ENCODE measurements around the gene RNF126.
"Not testable (repeated sequence)": the region's sequence is repeated elsewhere in the genome, so short reads cannot be mapped to it uniquely, and the experiment has no call there.

RNF126 gene

GRCh38 chr19:624433-625109 is 38.4 kb downstream of the RNF126 start:
- no peak for DNase-seq

DNA sequence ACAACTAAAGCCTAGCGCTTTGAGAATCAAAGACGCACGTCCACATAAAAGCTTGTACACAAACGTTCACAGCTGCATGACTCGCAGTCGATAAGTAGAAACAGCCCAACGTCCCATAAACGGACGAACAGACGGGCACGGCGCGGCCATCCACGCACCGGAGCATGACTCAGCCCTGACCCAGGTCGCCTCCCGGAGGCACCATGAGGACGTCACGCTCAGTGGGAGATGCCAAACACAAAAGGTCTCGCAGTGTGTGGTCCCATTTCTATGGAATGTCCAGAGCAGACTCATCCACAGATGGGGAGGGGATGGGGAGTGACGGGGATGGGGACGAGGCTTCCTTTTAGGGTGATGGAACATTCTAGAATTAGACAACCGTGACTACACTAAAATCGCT is 39.0 kb downstream of the RNF126 start:
- DNase-seq, result no peak

GRCh38 chr19:623175-623916 is 39.7 kb downstream of the RNF126 start:
- no peak for DNase-seq

GRCh38 chr19:622666-623065 is 40.3 kb downstream of the RNF126 start:
- DNase-seq, result no peak

GRCh38 chr19:621819-622218 is 41.2 kb downstream of the RNF126 start:
- no peak for DNase-seq

DNA sequence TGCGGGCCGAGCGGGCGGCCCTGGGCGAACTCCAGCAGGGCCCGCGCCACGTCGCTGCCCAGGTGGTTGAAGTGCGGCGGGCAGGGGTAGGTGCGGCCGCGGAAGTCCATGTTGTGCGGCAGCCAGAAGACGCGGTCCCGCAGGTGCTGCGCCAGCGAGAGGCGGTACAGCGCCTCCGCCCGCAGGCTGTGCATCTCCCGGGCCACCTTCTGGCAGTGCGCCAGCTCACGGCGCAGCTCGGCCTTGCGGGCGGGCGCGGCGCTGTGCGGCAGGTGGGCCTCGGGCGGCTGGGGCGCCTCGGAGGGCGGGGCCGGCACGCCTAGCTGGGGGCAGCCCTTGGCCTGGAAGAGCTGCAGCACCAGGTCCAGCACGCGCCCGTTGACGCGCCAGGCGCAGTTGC is 41.8 kb downstream of the RNF126 start:
- not testable (repeated sequence) for DNase-seq

DNA sequence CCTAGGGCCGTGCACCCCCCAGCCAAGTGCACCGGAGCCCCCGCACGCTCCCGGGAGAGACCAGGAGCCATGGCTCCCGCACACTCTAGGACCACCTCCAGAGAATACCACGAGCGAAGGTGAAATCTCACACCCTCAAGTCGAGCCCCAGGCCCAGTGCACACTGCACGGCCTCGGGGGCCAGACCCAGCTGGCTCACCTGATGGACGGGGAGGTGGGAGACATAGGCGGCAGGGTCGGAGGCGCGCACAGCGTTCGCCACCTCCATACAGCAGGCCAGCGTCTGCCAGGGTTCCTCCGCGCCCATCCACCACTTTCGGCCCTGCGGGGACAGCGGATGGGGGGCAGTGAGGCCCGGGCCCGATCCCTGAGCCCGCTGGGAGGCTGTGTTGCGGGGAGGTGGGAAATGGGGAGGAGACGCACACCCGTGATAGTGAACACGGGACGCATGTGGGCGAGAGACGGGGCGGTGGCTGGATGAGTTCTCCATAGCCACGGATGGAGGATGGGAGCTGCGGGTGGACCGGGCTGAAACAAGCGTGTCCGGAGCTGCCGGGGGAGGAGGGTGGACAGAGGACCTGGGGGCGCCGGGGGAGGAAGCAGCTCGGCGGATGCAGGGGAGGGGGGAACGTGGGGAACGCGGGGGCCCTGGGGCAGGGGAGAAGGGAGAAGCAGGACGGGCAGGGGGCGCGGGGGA is 42.7 kb downstream of the RNF126 start:
- no peak for DNase-seq

DNA sequence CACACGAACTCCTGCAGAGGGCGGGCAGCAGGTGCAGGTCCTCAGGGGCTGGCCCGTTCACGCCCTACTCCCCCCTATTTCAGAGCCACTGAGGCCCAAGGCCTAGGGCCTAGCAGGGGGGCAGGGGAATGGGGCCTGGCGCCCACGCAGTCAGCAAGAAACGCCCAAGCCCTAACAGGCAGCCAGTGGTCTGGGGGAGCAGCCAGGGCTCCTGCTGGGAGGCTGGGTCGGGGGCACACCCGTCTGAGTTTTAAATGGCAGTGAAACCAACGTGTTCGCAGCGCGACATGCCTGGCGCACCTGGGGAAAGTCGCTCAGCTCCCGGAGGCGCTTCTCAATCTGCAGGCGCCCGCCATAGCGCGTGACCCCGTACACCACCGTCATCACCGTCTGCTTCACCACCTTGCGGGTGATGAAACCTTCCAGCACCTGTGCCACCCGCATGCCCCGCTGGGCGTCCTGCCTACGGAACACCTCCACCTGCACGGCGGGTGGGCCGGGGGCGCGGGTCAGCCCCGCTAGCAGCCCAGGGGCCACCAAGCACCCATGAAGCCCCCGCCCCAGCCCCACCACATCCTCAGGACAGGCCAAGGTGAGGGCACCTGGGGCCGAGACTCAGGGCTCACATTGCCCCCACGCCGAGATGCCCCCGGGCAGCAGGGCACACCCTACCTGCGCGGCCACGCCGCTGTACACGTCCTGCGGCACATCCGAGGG is 43.6 kb downstream of the RNF126 start:
- DNase-seq, result no peak

DNA sequence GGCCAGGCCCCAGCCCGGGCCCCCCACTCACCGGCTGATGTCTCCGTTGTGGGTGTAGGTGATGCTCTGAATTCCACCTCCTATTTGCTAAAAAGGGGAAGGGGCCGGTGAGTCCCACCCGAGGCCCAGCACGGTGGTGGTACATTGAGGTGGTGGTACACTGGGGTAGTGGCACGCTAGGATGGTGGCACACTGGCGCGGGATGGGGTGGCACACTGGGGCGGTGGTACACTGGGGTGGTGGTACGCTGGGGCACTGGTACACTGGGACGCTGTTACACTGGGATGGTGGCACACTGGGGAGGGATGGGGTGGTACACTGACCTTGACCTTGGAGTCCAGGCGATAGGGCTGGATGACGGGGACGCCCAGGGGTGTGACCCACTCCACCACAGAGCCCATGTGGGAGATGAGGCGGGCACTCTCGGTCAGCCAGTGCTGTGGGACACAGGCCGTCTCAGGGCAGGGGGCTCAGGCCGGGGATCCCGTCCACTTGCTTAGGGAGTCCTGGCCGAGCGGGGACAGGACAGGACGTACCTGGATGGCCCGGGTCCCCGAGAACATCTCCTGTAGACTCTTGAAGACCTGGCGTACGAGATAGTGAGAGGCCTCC is 44.2 kb downstream of the RNF126 start:
- no peak for DNase-seq

- DNase-seq, result no peak
Observed at GRCh38 chr19:618247-618619, 44.8 kb downstream of the RNF126 start.

GRCh38 chr19:617551-618246 is 45.3 kb downstream of the RNF126 start:
- no peak for DNase-seq

DNA sequence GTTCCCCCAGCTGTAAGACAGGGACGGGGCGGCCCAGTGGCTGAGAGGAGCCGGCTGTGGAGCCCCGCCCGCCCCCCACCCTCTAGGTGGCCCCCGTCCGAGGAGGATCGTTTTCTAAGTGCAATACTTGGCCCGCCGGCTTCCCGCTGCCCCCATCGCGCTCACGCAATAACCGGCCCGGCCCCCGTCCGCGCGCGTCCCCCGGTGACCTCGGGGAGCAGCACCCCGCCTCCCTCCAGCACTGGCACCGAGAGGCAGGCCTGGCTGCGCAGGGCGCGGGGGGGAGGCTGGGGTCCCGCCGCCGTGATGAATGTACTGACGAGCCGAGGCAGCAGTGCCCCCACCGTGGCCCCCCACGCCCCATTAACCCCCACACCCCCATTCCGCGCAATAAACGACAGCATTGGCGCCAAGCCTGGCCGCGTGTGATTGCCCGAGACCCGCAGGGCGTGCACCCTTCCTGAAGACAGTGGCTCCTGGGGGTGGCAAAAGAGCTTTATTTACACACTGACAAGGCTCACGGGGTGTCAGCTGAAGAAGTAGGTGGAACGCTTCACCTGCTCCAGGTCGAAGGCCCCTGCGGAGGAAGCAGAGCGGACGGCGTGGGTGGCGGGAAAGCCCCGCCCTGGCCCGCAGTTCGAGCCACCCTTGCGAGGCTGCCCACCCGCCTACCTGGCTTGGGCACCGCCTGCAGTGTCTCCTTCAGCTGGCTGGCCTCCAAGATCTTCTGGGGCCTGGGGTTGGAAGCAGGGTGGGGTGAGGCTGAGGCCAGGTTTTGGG is 46.1 kb downstream of the RNF126 start:
- no peak for DNase-seq

GRCh38 chr19:616062-616700 is 46.8 kb downstream of the RNF126 start:
- DNase-seq, result no peak

- DNase-seq, result no peak
Observed at GRCh38 chr19:615619-616018, 47.4 kb downstream of the RNF126 start.

DNA sequence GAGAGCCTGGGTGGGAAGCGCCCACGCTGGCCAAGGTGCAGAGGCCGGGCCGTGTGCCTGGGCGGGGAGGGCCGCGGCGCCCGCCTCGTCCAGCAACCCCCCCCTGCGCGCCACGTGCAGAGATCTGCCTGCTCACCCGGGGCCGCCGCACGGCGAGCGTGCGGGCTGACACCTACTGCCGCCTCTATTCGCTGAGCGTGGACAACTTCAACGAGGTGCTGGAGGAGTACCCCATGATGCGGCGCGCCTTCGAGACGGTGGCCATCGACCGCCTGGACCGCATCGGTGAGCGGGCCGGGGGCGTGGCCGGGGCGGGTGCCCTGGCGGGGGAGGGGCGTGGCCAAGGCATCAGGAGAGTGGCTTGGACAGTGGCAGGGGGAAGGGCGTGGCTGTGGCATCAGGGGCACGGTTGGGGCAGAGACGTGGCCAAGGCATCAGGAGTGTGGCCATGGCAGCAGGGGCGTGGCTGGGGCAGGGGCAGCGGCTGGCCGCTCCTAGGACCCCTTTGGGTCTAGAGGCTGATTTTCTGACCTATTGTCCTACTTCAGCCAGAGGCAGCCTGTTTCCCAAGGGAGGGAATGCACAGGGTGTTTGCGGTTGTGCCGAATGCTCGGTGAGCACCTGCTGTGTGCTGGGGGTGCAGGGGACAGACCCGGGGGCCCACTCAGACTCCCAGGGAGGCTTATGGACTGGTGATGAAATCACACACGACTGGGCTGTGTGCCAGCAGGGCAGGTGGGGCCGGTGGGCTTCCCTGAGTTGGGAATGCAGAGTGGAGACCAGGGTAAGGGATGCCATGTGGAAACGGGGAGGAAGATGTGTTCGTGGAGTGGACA is 49.1 kb downstream of the RNF126 start:
- DNase-seq, result no peak

- DNase-seq, result no peak
Observed at GRCh38 chr19:612941-613340, 50.1 kb downstream of the RNF126 start.

GRCh38 chr19:611481-611868 is 51.5 kb downstream of the RNF126 start:
- DNase-seq, result no peak

DNA sequence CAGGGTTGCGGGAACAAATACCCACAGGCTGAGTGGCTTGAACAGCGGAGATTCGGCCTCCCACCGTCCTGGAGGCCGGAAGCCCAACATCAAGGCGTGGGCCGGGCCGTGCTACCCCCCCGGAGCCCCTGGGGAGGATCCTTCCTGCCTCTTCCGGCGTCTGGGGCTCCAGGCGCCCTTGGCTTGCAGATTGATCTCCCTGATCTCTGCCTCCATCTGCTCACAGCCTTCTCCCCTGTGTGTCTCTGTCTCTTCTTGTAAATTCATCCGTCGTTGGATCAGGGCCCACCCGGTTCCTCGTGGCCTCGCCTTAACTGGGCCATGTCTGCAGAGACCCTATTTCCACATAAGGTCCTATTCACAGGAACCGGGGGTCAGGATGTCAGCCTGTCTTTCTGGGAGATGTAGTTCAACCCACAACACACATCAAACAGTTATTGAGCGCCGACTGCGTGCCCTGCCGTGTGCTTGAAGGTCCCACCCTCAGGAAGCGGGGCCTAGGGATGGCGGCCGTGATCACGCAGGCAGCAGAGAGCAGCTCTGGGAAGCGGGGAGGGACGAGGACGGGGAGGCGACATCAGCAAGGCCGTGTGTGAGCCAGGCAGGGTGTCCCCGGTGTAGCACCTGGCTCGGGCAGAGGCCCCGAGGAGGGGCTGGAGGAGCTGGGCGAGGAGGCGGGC is 52.1 kb downstream of the RNF126 start:
- DNase-seq, result no peak

- no peak for DNase-seq
Observed at GRCh38 chr19:610071-610800, 52.8 kb downstream of the RNF126 start.

All from DMS79 treated with DMSO at 0.1 percent for 48 hours (cell line).